Trophoblast cell (in vitro differentiated cells and primary cell): Measurements from ENCODE around the gene PSRC1.

ENCODE experiments used
- DNase-seq, 2 donors: peaks; one replicate each; pipeline ENCODE4 v3.0.0-alpha.2; 2016
- H2AFZ ChIP-seq: 2 replicates; pipeline ENCODE4 v1.6.1; 2013; ENCODE audit warnings: low read length, moderate library complexity, mild to moderate bottlenecking; ENCODE audit not compliant: insufficient read depth, poor library complexity
- H2AK5ac ChIP-seq: 2 replicates; pipeline ENCODE4 v1.6.1; 2013; ENCODE audit warnings: mild to moderate bottlenecking, low read length
- H2BK120ac ChIP-seq: 2 replicates; pipeline ENCODE4 v1.6.1; 2013; ENCODE audit warnings: low read length, mild to moderate bottlenecking, moderate library complexity; ENCODE audit not compliant: insufficient read depth, poor library complexity
- H2BK12ac ChIP-seq: 2 replicates; pipeline ENCODE4 v1.6.1; 2013; ENCODE audit warnings: mild to moderate bottlenecking, low read length, moderate library complexity
- H2BK5ac ChIP-seq: 2 replicates; pipeline ENCODE4 v1.6.1; 2013; ENCODE audit warnings: low read length, low read depth, moderate library complexity, mild to moderate bottlenecking; ENCODE audit not compliant: poor library complexity
- H3K14ac ChIP-seq: 2 replicates; pipeline ENCODE4 v1.6.1; 2013; ENCODE audit warnings: mild to moderate bottlenecking, low read length
- H3K18ac ChIP-seq: 2 replicates; pipeline ENCODE4 v1.6.1; 2013; ENCODE audit warnings: mild to moderate bottlenecking, low read length
- H3K23ac ChIP-seq: 2 replicates; pipeline ENCODE4 v1.6.1; 2013; ENCODE audit warnings: low read length
- H3K27ac ChIP-seq: 2 replicates; pipeline ENCODE4 v1.5.1; 2013; ENCODE audit warnings: low read depth, mild to moderate bottlenecking, inconsistent platforms, low read length, moderate library complexity
- H3K27me3 ChIP-seq: 2 replicates; pipeline ENCODE4 v1.6.1; 2013; ENCODE audit warnings: inconsistent platforms, mild to moderate bottlenecking, low read length, moderate library complexity; ENCODE audit not compliant: insufficient read depth
- H3K36me3 ChIP-seq, 2 experiments: 1 replicate in 1 of 2; 2 replicates in 1 of 2; pipeline ENCODE4 v1.6.1; 2013; ENCODE audit warnings: low read length in 2 of 2, mild to moderate bottlenecking in 2 of 2, moderate library complexity in 1 of 2; ENCODE audit not compliant: insufficient read depth in 2 of 2, control insufficient read depth in 1 of 2
- H3K4ac ChIP-seq: 2 replicates; pipeline ENCODE4 v1.6.1; 2013; ENCODE audit warnings: low read depth, mild to moderate bottlenecking, low read length, moderate library complexity
- H3K4me1 ChIP-seq, 2 experiments: 1 replicate in 1 of 2; 2 replicates in 1 of 2; pipeline ENCODE4 v1.6.1; 2013; ENCODE audit warnings: low read length in 2 of 2, mild to moderate bottlenecking in 2 of 2, moderate library complexity in 1 of 2; ENCODE audit not compliant: insufficient read depth in 2 of 2, control insufficient read depth in 1 of 2
- H3K4me2 ChIP-seq: 2 replicates; pipeline ENCODE4 v1.6.1; 2013; ENCODE audit warnings: inconsistent platforms, mild to moderate bottlenecking, low read length, moderate library complexity
- H3K4me3 ChIP-seq: 2 replicates; pipeline ENCODE4 v1.5.1; 2013; ENCODE audit warnings: mild to moderate bottlenecking, low read depth, low read length, inconsistent platforms
- H3K79me1 ChIP-seq: one replicate; pipeline ENCODE4 v1.6.1; 2013; ENCODE audit warnings: low read length
- H3K79me2 ChIP-seq: 2 replicates; pipeline ENCODE4 v1.6.1; 2013; ENCODE audit warnings: low read length, mild to moderate bottlenecking; ENCODE audit not compliant: control insufficient read depth, insufficient read depth, poor library complexity
- H3K9ac ChIP-seq: 2 replicates; pipeline ENCODE4 v1.6.1; 2013; ENCODE audit warnings: mild to moderate bottlenecking, low read length
- H3K9me3 ChIP-seq: 2 replicates; pipeline ENCODE4 v1.6.1; 2013; ENCODE audit warnings: low read depth, mild to moderate bottlenecking, control low read depth, inconsistent platforms, low read length; ENCODE audit not compliant: insufficient read depth
- H4K12ac ChIP-seq: 2 replicates; pipeline ENCODE4 v1.6.1; 2013; ENCODE audit warnings: low read depth, mild to moderate bottlenecking, low read length, moderate library complexity
- H4K8ac ChIP-seq: 2 replicates; pipeline ENCODE4 v1.6.1; 2013; ENCODE audit warnings: low read depth, mild to moderate bottlenecking, low read length, moderate library complexity
- H4K91ac ChIP-seq: one replicate; pipeline ENCODE4 v1.6.1; 2013; ENCODE audit warnings: low read depth, mild to moderate bottlenecking, low read length, moderate library complexity
- WGBS: extraction: QIAGEN DNeasy Blood & Tissue Kit; methylation state at CpG from one replicate; pipeline ENCODE4 v1.1.7; 2013; ENCODE audit warnings: missing lambda C conversion rate; ENCODE audit not compliant: insufficient read length, insufficient coverage; ENCODE audit errors: extremely low coverage; 5-methylcytosine and 5-hydroxymethylcytosine counted together

The PSRC1 gene

DNA sequence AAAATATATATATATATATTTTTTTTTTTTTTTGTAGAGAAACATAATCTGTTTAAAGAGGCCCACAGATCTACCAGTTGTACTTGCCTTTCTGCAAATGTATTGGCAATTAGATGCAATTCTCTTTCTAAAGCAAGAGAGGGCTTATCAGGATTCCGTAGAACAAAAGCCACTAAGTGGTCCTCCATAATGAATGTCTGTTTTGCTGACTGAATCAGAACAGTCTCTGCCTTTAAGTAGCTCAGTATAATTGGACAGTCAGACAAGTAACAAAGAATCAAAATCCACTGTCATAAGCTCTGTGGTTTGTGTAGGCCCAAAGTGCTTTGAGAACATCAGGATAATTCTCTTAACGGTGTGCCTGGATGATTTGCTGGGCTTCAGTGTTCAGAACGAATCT is 51.9 kb downstream of the PSRC1 start:
- Histone ChIP-seq H2BK120ac (no peak overlapping the region), H3K23ac (no peak overlapping the region), H4K8ac (no peak overlapping the region), H2BK12ac (no peak overlapping the region), H3K27ac (no peak overlapping the region), H2AK5ac (no peak overlapping the region), H4K12ac (no peak overlapping the region), H3K14ac (no peak overlapping the region), H2AFZ (no peak overlapping the region), H3K9me3 (no peaks in the 10 kb centered on the region), H3K9ac (no peak overlapping the region), H4K91ac (no peak overlapping the region), H2BK5ac (no peak overlapping the region), H3K4me3 (no peak overlapping the region), H3K27me3 (no peaks in the 10 kb centered on the region), H3K4ac (no peak overlapping the region), H3K36me3 (peaks cover 39 to 53% of the 10 kb centered on the region in 2 experiments), H3K79me2 (no peaks in the 10 kb centered on the region), H3K18ac (no peak overlapping the region), H3K4me2 (no peak overlapping the region), H3K79me1 (no peaks in the 10 kb centered on the region), H3K4me1 (no peaks in the 10 kb centered on the region)
- DNase-seq = no peak
- no CpG with 5 or more reads among the region's 3 CpGs for WGBS
